BLaER1 treated with 17β-estradiol and CSF1 and Interleukin-3, amounts not matched to agents 10 nM and 100 nM (cell line): ENCODE results near the gene RPL28.

Source experiments
- H3K27ac ChIP-seq, 11 experiments: shearing (Covaris generic); formaldehyde crosslinking; 2 replicates each; pipeline ENCODE4 v1.8.1; 2022
- H3K27me3 ChIP-seq, 11 experiments: shearing (Covaris generic); formaldehyde crosslinking; 2 replicates each; pipeline ENCODE4 v1.8.1; 2022
- H3K36me3 ChIP-seq, 11 experiments: shearing (Covaris generic); formaldehyde crosslinking; 2 replicates each; pipeline ENCODE4 v1.8.1; 2022
- H3K4me1 ChIP-seq, 10 experiments: shearing (Covaris generic); formaldehyde crosslinking; 2 replicates each; pipeline ENCODE4 v1.8.1; 2022
- H3K4me2 ChIP-seq, 11 experiments: shearing (Covaris generic); formaldehyde crosslinking; 2 replicates each; pipeline ENCODE4 v1.8.1; 2022
- H3K4me3 ChIP-seq, 10 experiments: shearing (Covaris generic); formaldehyde crosslinking; 2 replicates each; pipeline ENCODE4 v1.8.1; 2022
- H3K9ac ChIP-seq, 11 experiments: shearing (Covaris generic); formaldehyde crosslinking; 2 replicates each; pipeline ENCODE4 v1.8.1; 2022
- H3K9me3 ChIP-seq, 11 experiments: shearing (Covaris generic); formaldehyde crosslinking; replicated peaks in 1 of 11; 2 replicates each; pipeline ENCODE4 v1.8.1; 2022
- H4K20me1 ChIP-seq, 11 experiments: shearing (Covaris generic); formaldehyde crosslinking; 2 replicates each; pipeline ENCODE4 v1.8.1; 2022
- Cebpa-rat ChIP-seq, 11 experiments: shearing (Covaris generic); IDR thresholded peaks; 2 replicates each; pipeline ENCODE4 v1.8.1; 2022

The RPL28 gene

GRCh38 chr19:55376241-55376933, 9.3 kb upstream of the RPL28 start, which contains the start of gene TMEM190:
Gene TMEM190 (plus strand): TSS chr19:55376826. CDS start chr19:55376854, 28 bp downstream.
- no peak within 1 kb of the TSS for H3K9ac ChIP-seq
- no peaks in the 10 kb centered on the region for H3K36me3 ChIP-seq
- H3K4me1 ChIP-seq, result peaks cover 6 to 21% (median 15%) of the 10 kb centered on the region in 10 experiments; a peak in 18 of 20 replicates

GRCh38 chr19:55377356-55378131, 8.2 kb upstream of the RPL28 start:
- Histone ChIP-seq H3K9me3 (no peaks in the 10 kb centered on the region), H3K27ac (no peak overlapping the region), H3K4me1 (peaks cover 10 to 27% (median 17%) of the 10 kb centered on the region in 10 experiments), H3K4me2 (no peak overlapping the region), H3K4me3 (no peak overlapping the region), H4K20me1 (peaks cover 0 to 10% (median 0%) of the 10 kb centered on the region in 11 experiments; a peak in 5 of 22 replicates), H3K36me3 (no peaks in the 10 kb centered on the region), H3K27me3 (peaks cover 25 to 50% (median 43%) of the 10 kb centered on the region in 11 experiments), H3K9ac (no peak overlapping the region)
- no peak for TF ChIP-seq Cebpa-rat (IDR thresholded peaks at IDR 0.05)

More at GRCh38 chr19:55376241-55376933, 9.3 kb upstream of the RPL28 start, which contains the start of gene TMEM190:
- Histone ChIP-seq H3K4me3 (no peak within 1 kb of the TSS), H3K9me3 (no peaks in the 10 kb centered on the region), H3K27me3 (peaks cover 36 to 62% (median 55%) of the 10 kb centered on the region in 11 experiments), H3K4me2 (peak within 1 kb of the TSS in 5 of 11 experiments; percentile 2 to 47 (median 26); a peak in 5 of 22 replicates), H3K27ac (no peak within 1 kb of the TSS), H4K20me1 (peaks cover 0 to 15% (median 0%) of the 10 kb centered on the region in 11 experiments; a peak in 6 of 22 replicates)
- TF ChIP-seq Cebpa-rat (IDR thresholded peaks at IDR 0.05), result no peak

GRCh38 chr19:55379174-55379573, 6.6 kb upstream of the RPL28 start:
- Histone ChIP-seq H3K9me3 (no peaks in the 10 kb centered on the region), H3K4me1 (peaks cover 17 to 33% (median 24%) of the 10 kb centered on the region in 10 experiments), H3K27ac (no peak overlapping the region)

GRCh38 chr19:55382013-55382412, 3.7 kb upstream of the RPL28 start:
- H4K20me1 ChIP-seq, result peaks cover 11 to 18% (median 12%) of the 10 kb centered on the region in 11 experiments
- peak overlapping the region in 2 of 11 experiments; percentile 96 to 97; a peak in 2 of 22 replicates for H3K9ac ChIP-seq
- no peaks in the 10 kb centered on the region for H3K9me3 ChIP-seq
- no peak for TF ChIP-seq Cebpa-rat (IDR thresholded peaks at IDR 0.05)
- H3K4me1 ChIP-seq, result peaks cover 22 to 35% (median 28%) of the 10 kb centered on the region in 10 experiments
- H3K27ac ChIP-seq, result no peak overlapping the region
- peaks cover 6 to 10% (median 8%) of the 10 kb centered on the region in 11 experiments for H3K36me3 ChIP-seq
- peak overlapping the region; percentile 95 to 100 (median 100); a peak in 21 of 22 replicates for H3K4me2 ChIP-seq
- peaks cover 0 to 11% (median 8%) of the 10 kb centered on the region in 11 experiments; a peak in 18 of 22 replicates for H3K27me3 ChIP-seq
- no peak overlapping the region for H3K4me3 ChIP-seq

More at GRCh38 chr19:55379174-55379573, 6.6 kb upstream of the RPL28 start:
- peaks cover 0 to 6% (median 0%) of the 10 kb centered on the region in 11 experiments; a peak in 4 of 22 replicates for H4K20me1 ChIP-seq
- H3K9ac ChIP-seq, result no peak overlapping the region
- peaks cover 17 to 34% (median 27%) of the 10 kb centered on the region in 11 experiments for H3K27me3 ChIP-seq
- no peak overlapping the region for H3K4me3 ChIP-seq
- H3K4me2 ChIP-seq, result no peak overlapping the region
- no peaks in the 10 kb centered on the region for H3K36me3 ChIP-seq
- no peak for TF ChIP-seq Cebpa-rat (IDR thresholded peaks at IDR 0.05)

GRCh38 chr19:55382522-55383054, 3.1 kb upstream of the RPL28 start:
- Histone ChIP-seq H3K4me2 (peak overlapping the region; percentile 95 to 100 (median 100)), H3K9me3 (no peaks in the 10 kb centered on the region), H3K27ac (peak overlapping the region in 5 of 11 experiments; percentile 85 to 95 (median 94); a peak in 10 of 22 replicates), H3K9ac (peak overlapping the region; percentile 76 to 99 (median 96); a peak in 20 of 22 replicates), H3K4me3 (peak overlapping the region in 9 of 10 experiments; percentile 81 to 99 (median 95); a peak in 17 of 20 replicates), H4K20me1 (peaks cover 17 to 22% (median 18%) of the 10 kb centered on the region in 11 experiments), H3K36me3 (peaks cover 12 to 15% (median 13%) of the 10 kb centered on the region in 11 experiments), H3K4me1 (peaks cover 28 to 41% (median 34%) of the 10 kb centered on the region in 10 experiments), H3K27me3 (peaks cover 0 to 7% (median 4%) of the 10 kb centered on the region in 11 experiments; a peak in 17 of 22 replicates)
- TF ChIP-seq Cebpa-rat (IDR thresholded peaks at IDR 0.05), result no peak

- Histone ChIP-seq H3K27me3 (no peaks in the 10 kb centered on the region), H3K4me3 (peak overlapping the region; percentile 81 to 99 (median 94)), H3K4me2 (peak overlapping the region; percentile 95 to 100 (median 100)), H3K9me3 (no peaks in the 10 kb centered on the region), H3K4me1 (peaks cover 37 to 50% (median 42%) of the 10 kb centered on the region in 10 experiments), H4K20me1 (peaks cover 26 to 27% (median 27%) of the 10 kb centered on the region in 11 experiments), H3K27ac (peak overlapping the region; percentile 85 to 95 (median 92)), H3K36me3 (peaks cover 21 to 25% (median 22%) of the 10 kb centered on the region in 11 experiments), H3K9ac (peak overlapping the region; percentile 90 to 99 (median 96))
- TF ChIP-seq Cebpa-rat (IDR thresholded peaks at IDR 0.05), result no peak
These were observed 2.2 kb upstream of the RPL28 start for GRCh38 chr19:55383279-55384130.

GRCh38 chr19:55384131-55384919, 1.4 kb upstream of the RPL28 start, which contains the start of gene TMEM238:
Gene TMEM238 (minus strand): TSS chr19:55384292. CDS start chr19:55384259, 33 bp downstream.
- Histone ChIP-seq H3K4me3 (peak within 1 kb of the TSS; percentile 81 to 99 (median 94)), H3K27me3 (no peaks in the 10 kb centered on the region), H3K27ac (peak within 1 kb of the TSS; percentile 85 to 95 (median 92)), H3K9me3 (no peaks in the 10 kb centered on the region), H3K4me1 (peaks cover 45 to 58% (median 50%) of the 10 kb centered on the region in 10 experiments), H4K20me1 (peaks cover 34 to 36% (median 35%) of the 10 kb centered on the region in 11 experiments), H3K4me2 (peak within 1 kb of the TSS; percentile 95 to 100 (median 100)), H3K9ac (peak within 1 kb of the TSS; percentile 90 to 99 (median 96)), H3K36me3 (peaks cover 29 to 33% (median 31%) of the 10 kb centered on the region in 11 experiments)
- no peak for TF ChIP-seq Cebpa-rat (IDR thresholded peaks at IDR 0.05)
